Left ventricle myocardium inferior (tissue), 1 donor: Measurements from ENCODE around the gene RXRA. TPM values are rescaled to one million over a fixed set of nuclear protein-coding genes. Genes with fewer than 3 reads are reported as not detected.

ENCODE experiments used
- DNase-seq: peaks from one replicate; pipeline ENCODE4 v3.0.0-alpha.2; 2020
- H3K27ac ChIP-seq: fragments of 200-600 bp; replicated peaks from 2 replicates; pipeline ENCODE4 v1.8.0; 2021
- H3K27me3 ChIP-seq: fragments of 200-600 bp; 2 replicates; pipeline ENCODE4 v1.8.0; 2021; ENCODE audit warnings: low read depth
- H3K36me3 ChIP-seq: fragments of 200-600 bp; 2 replicates; pipeline ENCODE4 v1.8.0; 2021
- H3K4me1 ChIP-seq: fragments of 200-600 bp; 2 replicates; pipeline ENCODE4 v1.8.0; 2021
- H3K4me3 ChIP-seq: fragments of 200-600 bp; 2 replicates; pipeline ENCODE4 v1.8.0; 2021; ENCODE audit warnings: mild to moderate bottlenecking, moderate library complexity
- H3K9me3 ChIP-seq: fragments of 200-600 bp; replicated peaks from 2 replicates; pipeline ENCODE4 v1.8.0; 2021
- intact Hi-C: fragments of 100-400 bp; cut with micrococcal nuclease; formaldehyde crosslinking; loops from one replicate; pipeline ENCODE4 v1.11.0; 2022
- total RNA-seq: library from RNA; stranded (reverse); fragmentation: NEBNext Ultra II Directional; extraction: Animal tissue kit (Norgen Biotek cat#: 25700); gene quantifications from one replicate; pipeline ENCODE4 v1.2.1, GENCODE V29; 2021
- TF ChIP-seq, protein P1 (sequence below): fragments of 200-600 bp; IDR thresholded peaks from 2 replicates; pipeline ENCODE4 v1.8.0; 2021; ENCODE audit warnings: antibody characterized with exemption, mild to moderate bottlenecking, borderline replicate concordance
- donor health status: DM: no; HTN: yes; CAD: no; lungs with severe emphysema.

The RXRA gene
- total RNA-seq, 1 donor from 2014 or later: 57.1 TPM

GRCh38 chr9:134462318-134462717 lies 136.1 kb downstream of the RXRA start:
- intact Hi-C loops: no loop called here
- Histone ChIP-seq H3K9me3 (peaks cover 12% of the 10 kb centered on the region), H3K4me1 (peaks cover 6% of the 10 kb centered on the region), H3K4me3 (no peak overlapping the region), H3K27me3 (peaks cover 4% of the 10 kb centered on the region), H3K36me3 (no peaks in the 10 kb centered on the region), H3K27ac (no peak overlapping the region)
- no peak for DNase-seq
- TF ChIP-seq, protein P1, sequence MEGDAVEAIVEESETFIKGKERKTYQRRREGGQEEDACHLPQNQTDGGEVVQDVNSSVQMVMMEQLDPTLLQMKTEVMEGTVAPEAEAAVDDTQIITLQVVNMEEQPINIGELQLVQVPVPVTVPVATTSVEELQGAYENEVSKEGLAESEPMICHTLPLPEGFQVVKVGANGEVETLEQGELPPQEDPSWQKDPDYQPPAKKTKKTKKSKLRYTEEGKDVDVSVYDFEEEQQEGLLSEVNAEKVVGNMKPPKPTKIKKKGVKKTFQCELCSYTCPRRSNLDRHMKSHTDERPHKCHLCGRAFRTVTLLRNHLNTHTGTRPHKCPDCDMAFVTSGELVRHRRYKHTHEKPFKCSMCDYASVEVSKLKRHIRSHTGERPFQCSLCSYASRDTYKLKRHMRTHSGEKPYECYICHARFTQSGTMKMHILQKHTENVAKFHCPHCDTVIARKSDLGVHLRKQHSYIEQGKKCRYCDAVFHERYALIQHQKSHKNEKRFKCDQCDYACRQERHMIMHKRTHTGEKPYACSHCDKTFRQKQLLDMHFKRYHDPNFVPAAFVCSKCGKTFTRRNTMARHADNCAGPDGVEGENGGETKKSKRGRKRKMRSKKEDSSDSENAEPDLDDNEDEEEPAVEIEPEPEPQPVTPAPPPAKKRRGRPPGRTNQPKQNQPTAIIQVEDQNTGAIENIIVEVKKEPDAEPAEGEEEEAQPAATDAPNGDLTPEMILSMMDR: no peak

- H3K4me1 ChIP-seq: peaks cover under 1% of the 10 kb centered on the region
- no peak overlapping the region for H3K4me3 ChIP-seq
- H3K36me3 ChIP-seq: no peaks in the 10 kb centered on the region
- H3K27ac ChIP-seq: no peak overlapping the region
- intact Hi-C loops: no loop called here
- H3K27me3 ChIP-seq: peaks cover 4% of the 10 kb centered on the region
- no peak for DNase-seq
- TF ChIP-seq, protein P1: no peak
- H3K9me3 ChIP-seq: peaks cover 12% of the 10 kb centered on the region
These were observed 137.0 kb downstream of the RXRA start for GRCh38 chr9:134463280-134463679.

DNA sequence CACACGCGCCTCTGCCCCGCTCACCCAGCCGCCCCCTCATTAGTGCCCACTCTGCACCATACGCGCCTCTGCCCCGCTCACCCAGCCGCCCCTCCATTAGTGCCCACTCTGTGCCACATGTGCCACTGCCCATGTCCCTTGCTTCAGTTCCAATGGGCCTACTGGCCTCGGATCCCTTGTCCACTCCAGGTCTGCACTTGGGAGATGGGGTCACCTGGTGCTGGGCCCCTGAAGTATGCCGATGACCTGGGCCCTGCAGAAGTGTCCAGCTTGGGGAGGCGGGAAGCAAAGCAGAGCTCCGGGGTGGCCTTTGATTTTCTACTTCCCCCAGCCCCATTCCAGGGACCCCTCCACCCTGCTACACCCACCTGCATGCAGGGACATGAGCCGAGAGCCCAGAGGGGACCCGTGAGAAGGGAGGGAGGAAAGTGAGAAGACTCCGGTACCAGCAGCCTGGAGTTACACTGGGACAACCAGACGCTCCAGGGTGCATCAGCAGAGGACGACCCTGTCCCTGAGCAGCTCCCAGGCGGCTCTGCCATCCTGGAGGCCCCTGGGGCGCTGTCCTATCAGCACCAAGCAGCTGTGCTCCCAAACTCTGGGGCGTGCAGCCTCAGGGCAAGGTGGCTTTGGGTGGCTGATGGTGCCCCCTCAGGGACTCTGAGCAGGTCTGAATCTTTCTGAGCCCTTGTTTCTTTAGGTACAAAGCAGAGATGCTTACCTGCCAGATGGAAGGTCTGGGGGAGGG lies 140.8 kb downstream of the RXRA start:
- intact Hi-C loops: no loop called here
- DNase-seq: no peak
- Histone ChIP-seq H3K4me1 (peaks cover 14% of the 10 kb centered on the region), H3K9me3 (no peaks in the 10 kb centered on the region), H3K27ac (no peak overlapping the region), H3K36me3 (no peaks in the 10 kb centered on the region), H3K4me3 (no peak overlapping the region), H3K27me3 (peaks cover 4% of the 10 kb centered on the region)
- TF ChIP-seq, protein P1: no peak

DNA sequence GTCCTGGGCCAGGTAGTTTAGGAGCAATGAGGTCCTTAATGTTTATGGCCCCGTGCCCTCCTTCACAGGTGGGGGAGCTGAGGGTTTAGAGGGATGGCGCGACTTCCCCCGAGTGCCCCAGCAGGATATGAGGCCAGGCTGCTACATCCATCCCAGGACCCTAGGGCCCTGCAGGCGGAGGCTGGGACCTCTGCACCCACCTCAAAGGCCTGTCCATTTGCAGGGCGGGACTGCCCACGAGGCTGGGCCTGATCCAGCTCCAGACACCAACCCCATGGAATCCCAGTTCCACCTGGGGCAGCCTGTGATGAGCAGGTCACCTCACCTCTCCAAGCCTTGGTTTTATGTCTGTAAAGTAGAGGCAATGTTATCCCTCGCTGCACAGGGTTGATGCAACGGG lies 142.1 kb downstream of the RXRA start:
- Histone ChIP-seq H3K4me3 (no peak overlapping the region), H3K36me3 (no peaks in the 10 kb centered on the region), H3K9me3 (no peaks in the 10 kb centered on the region), H3K27ac (peak overlapping the region; percentile 64), H3K27me3 (peaks cover 4% of the 10 kb centered on the region), H3K4me1 (peaks cover 23% of the 10 kb centered on the region)
- DNase-seq: no peak
- TF ChIP-seq, protein P1: no peak
- intact Hi-C loops: no loop called here

DNA sequence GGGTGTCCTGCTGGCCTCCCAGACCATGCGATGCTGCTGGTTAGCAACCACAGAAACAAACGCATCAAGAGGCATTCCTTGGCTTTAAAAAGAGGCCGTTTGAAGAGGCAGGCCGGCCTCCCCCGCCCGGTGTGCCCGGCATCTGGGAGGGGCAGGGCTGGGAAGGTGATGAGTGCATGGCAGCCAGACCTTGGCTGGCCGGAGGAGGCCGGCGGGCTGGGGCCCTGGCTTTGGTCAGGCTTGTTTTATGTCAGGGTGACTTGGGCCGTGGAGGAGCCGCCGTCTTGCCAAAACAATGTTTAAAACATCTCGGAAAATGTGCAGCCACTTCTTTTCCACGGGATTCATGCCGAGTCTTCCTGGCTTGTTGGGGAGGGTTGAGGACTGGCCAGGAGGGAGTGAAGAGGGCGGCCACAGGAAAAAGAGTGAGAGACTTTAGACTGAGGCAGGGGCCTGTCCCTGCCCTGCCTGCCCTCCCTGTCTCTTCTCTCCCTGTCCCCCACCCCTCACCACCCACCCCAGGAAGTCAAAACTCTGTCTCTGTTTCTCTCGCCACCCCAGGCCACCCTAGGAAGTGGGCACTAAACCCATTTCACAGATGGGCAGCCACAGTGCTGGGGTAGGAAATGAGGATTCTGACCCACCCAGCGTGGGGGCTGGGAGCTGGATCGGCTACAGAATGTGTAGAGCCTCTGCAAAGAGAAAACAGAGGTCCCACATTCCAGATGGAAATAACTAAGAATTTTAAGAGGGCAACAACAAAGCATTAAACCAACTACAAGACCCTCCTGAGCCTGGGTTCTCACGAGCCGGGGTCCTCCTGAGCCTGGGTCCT lies 143.0 kb downstream of the RXRA start:
- Histone ChIP-seq H3K36me3 (no peaks in the 10 kb centered on the region), H3K27ac (peak overlapping the region; percentile 64), H3K9me3 (no peaks in the 10 kb centered on the region), H3K4me3 (no peak overlapping the region), H3K4me1 (peaks cover 32% of the 10 kb centered on the region), H3K27me3 (no peaks in the 10 kb centered on the region)
- intact Hi-C loops: no loop called here
- DNase-seq: peak; percentile 57
- TF ChIP-seq, protein P1: no peak
